NCI-H748 (cell line): ENCODE measurements around the gene DNAH7.
"Not testable (repeated sequence)": the region's sequence is repeated elsewhere in the genome, so short reads cannot be mapped to it uniquely, and the experiment has no call there.

Source experiments
- DNase-seq: peaks from one replicate; lab custom pipeline; 2025; ENCODE audit not compliant: unreplicated experiment; lab: John Stamatoyannopoulos, UW

DNAH7 gene

GRCh38 chr2:196068271-196069209, at the start of gene DNAH7:
Gene DNAH7 (minus strand): TSS chr2:196068837. CDS start chr2:196068711, 126 bp downstream.
- DNase-seq = peak; percentile 95

- no peak for DNase-seq
Observed at GRCh38 chr2:196117214-196117705, 48.6 kb upstream of the DNAH7 start.

GRCh38 chr2:196113061-196113974, 44.7 kb upstream of the DNAH7 start:
- no peak for DNase-seq

GRCh38 chr2:196112418-196113034, 43.9 kb upstream of the DNAH7 start:
- no peak for DNase-seq

GRCh38 chr2:196108604-196109003, 40.0 kb upstream of the DNAH7 start:
- DNase-seq = no peak

- no peak for DNase-seq
Observed at GRCh38 chr2:196105951-196106350, 37.3 kb upstream of the DNAH7 start.

- no peak for DNase-seq
Observed at GRCh38 chr2:196104066-196104465, 35.4 kb upstream of the DNAH7 start.

- DNase-seq = no peak
Observed at GRCh38 chr2:196103626-196104025, 35.0 kb upstream of the DNAH7 start.

GRCh38 chr2:196101325-196101991, 32.8 kb upstream of the DNAH7 start:
- DNase-seq = no peak

GRCh38 chr2:196099916-196100315, 31.3 kb upstream of the DNAH7 start:
- no peak for DNase-seq

- no peak for DNase-seq
Observed at GRCh38 chr2:196097864-196098660, 29.4 kb upstream of the DNAH7 start.

- DNase-seq = no peak
Observed at GRCh38 chr2:196096982-196097745, 28.5 kb upstream of the DNAH7 start.

- DNase-seq = no peak
Observed at GRCh38 chr2:196096264-196096663, 27.6 kb upstream of the DNAH7 start.

- DNase-seq = not testable (repeated sequence)
Observed at GRCh38 chr2:196089448-196089847, 20.8 kb upstream of the DNAH7 start.

- peak; percentile 63 for DNase-seq
Observed at GRCh38 chr2:196088203-196088602, 19.6 kb upstream of the DNAH7 start.

GRCh38 chr2:196086517-196087368, 18.1 kb upstream of the DNAH7 start:
- DNase-seq = no peak

- no peak for DNase-seq
Observed at GRCh38 chr2:196083601-196084000, 15.0 kb upstream of the DNAH7 start.

GRCh38 chr2:196080526-196080925, 11.9 kb upstream of the DNAH7 start:
- no peak for DNase-seq
